Measurements from ENCODE around the gene ERBIN.
"Not testable (repeated sequence)": the region's sequence is repeated elsewhere in the genome, so short reads cannot be mapped to it uniquely, and the experiment has no call there.

ERBIN gene

GRCh38 chr5:66063061-66063460, 136.7 kb downstream of the ERBIN start:
- WGBS = 95% methylated on average over 13 of the region's 13 CpGs
- not testable (repeated sequence) for H3K9ac ChIP-seq (ENCODE audit: low read depth, low read length)

GRCh38 chr5:66066826-66067225, 140.5 kb downstream of the ERBIN start:
- Histone ChIP-seq H3K36me3 (ENCODE audit: insufficient read depth, low read length) (peaks cover 18% of the 10 kb centered on the region), H3K4me1 (ENCODE audit: insufficient read depth, low read length) (no peaks in the 10 kb centered on the region)

More at GRCh38 chr5:66063061-66063460, 136.7 kb downstream of the ERBIN start:
- H3K27ac ChIP-seq (ENCODE audit: low read depth, low read length); H3K4me1 ChIP-seq (ENCODE audit: insufficient read depth, low read length); H3K27me3 ChIP-seq (ENCODE audit: insufficient read depth, low read length); H3K4me3 ChIP-seq (ENCODE audit: low read length); H3K9me3 ChIP-seq (ENCODE audit: insufficient read depth, low read depth, low read length): not testable (repeated sequence)
- peaks cover 12% of the 10 kb centered on the region; the same call in 1 of the 2 replicates for H3K36me3 ChIP-seq (ENCODE audit: insufficient read depth, low read length)

DNA sequence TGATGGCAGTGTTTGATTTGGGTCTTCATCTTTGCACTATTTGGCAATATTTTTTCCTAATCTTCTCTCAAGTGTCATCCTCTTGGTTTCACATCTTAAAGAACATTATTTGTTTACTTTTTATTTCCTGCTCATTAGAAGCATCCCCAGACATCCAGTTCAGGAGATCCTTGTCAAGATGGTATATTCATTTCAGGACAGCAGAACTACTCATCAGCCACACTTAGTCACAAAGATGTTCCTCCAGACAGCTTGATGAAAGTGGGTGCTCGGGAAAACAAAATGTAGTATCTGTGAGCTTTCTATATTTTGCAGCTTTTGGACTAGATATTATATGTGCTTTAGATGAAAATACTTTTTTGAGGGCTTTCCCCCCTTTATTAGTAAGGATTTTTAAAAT, 145.7 kb downstream of the ERBIN start:
- Histone ChIP-seq H3K4me3 (ENCODE audit: low read length) (no peak overlapping the region), H3K27me3 (ENCODE audit: insufficient read depth, low read length) (no peaks in the 10 kb centered on the region), H3K27ac (ENCODE audit: low read depth, low read length) (no peak overlapping the region), H3K9me3 (ENCODE audit: insufficient read depth, low read depth, low read length) (no peaks in the 10 kb centered on the region), H3K9ac (ENCODE audit: low read depth, low read length) (no peak overlapping the region), H3K36me3 (ENCODE audit: insufficient read depth, low read length) (peaks cover 22% of the 10 kb centered on the region), H3K4me1 (ENCODE audit: insufficient read depth, low read length) (no peaks in the 10 kb centered on the region)
- no CpG with 5 or more reads among the region's 1 CpG for WGBS

More at GRCh38 chr5:66066826-66067225, 140.5 kb downstream of the ERBIN start:
- no peak overlapping the region for H3K4me3 ChIP-seq (ENCODE audit: low read length)
- no peak overlapping the region for H3K27ac ChIP-seq (ENCODE audit: low read depth, low read length)
- H3K27me3 ChIP-seq (ENCODE audit: insufficient read depth, low read length) = no peaks in the 10 kb centered on the region
- peaks cover 2% of the 10 kb centered on the region; the same call in 1 of the 2 replicates for H3K9me3 ChIP-seq (ENCODE audit: insufficient read depth, low read depth, low read length)
- 94% methylated on average over 2 of the region's 2 CpGs for WGBS
- H3K9ac ChIP-seq (ENCODE audit: low read depth, low read length) = no peak overlapping the region

DNA sequence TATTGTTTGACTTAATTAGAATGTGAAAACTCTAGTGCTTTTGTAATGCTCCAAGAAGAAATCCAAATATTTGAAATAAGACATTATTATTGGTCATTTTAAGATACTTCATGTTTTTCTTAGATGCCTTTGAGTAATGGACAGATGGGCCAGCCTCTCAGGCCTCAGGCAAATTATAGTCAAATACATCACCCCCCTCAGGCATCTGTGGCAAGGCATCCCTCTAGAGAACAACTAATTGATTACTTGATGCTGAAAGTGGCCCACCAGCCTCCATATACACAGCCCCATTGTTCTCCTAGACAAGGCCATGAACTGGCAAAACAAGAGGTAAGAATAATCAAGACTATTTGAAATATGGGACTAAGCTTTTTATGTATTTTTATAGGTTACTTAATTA, 148.5 kb downstream of the ERBIN start:
- no peaks in the 10 kb centered on the region for H3K27me3 ChIP-seq (ENCODE audit: insufficient read depth, low read length)
- no peaks in the 10 kb centered on the region for H3K9me3 ChIP-seq (ENCODE audit: insufficient read depth, low read depth, low read length)
- H3K4me1 ChIP-seq (ENCODE audit: insufficient read depth, low read length) = no peaks in the 10 kb centered on the region
- no peak overlapping the region for H3K27ac ChIP-seq (ENCODE audit: low read depth, low read length)
- H3K36me3 ChIP-seq (ENCODE audit: insufficient read depth, low read length) = peaks cover 46% of the 10 kb centered on the region
- H3K9ac ChIP-seq (ENCODE audit: low read depth, low read length) = no peak overlapping the region
- H3K4me3 ChIP-seq (ENCODE audit: low read length) = no peak overlapping the region

DNA sequence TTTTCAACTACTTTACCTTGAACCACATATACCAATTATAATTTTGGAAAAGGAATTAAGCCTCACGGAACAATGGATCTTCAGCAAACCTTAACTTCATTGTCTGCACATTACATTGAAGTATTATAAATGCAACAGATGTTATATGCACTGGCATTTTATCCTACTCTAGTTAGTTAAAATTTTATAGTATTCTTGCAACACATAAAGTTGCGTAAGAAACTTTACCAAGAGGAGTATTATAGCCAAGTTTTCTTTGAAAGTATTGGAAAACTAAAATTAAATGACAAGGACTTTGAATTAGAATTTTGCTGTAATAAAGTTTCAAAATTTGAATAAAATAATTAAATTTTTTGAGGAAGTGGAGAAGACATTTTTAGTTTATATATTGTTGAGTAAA, 154.3 kb downstream of the ERBIN start:
- peaks cover 58% of the 10 kb centered on the region for H3K36me3 ChIP-seq (ENCODE audit: insufficient read depth, low read length)
- H3K4me1 ChIP-seq (ENCODE audit: insufficient read depth, low read length) = no peaks in the 10 kb centered on the region
- H3K27ac ChIP-seq (ENCODE audit: low read depth, low read length) = no peak overlapping the region
- WGBS = 100% methylated on average over 2 of the region's 2 CpGs
- no peaks in the 10 kb centered on the region for H3K27me3 ChIP-seq (ENCODE audit: insufficient read depth, low read length)
- H3K9ac ChIP-seq (ENCODE audit: low read depth, low read length) = no peak overlapping the region
- no peak overlapping the region for H3K4me3 ChIP-seq (ENCODE audit: low read length)
- no peaks in the 10 kb centered on the region for H3K9me3 ChIP-seq (ENCODE audit: insufficient read depth, low read depth, low read length)

- Histone ChIP-seq H3K9me3 (ENCODE audit: insufficient read depth, low read depth, low read length) (peaks cover 17% of the 10 kb centered on the region), H3K36me3 (ENCODE audit: insufficient read depth, low read length) (peaks cover 14% of the 10 kb centered on the region; the same call in 1 of the 2 replicates), H3K27me3 (ENCODE audit: insufficient read depth, low read length) (no peaks in the 10 kb centered on the region), H3K4me1 (ENCODE audit: insufficient read depth, low read length) (no peaks in the 10 kb centered on the region), H3K4me3 (ENCODE audit: low read length) (no peak overlapping the region), H3K27ac (ENCODE audit: low read depth, low read length) (no peak overlapping the region), H3K9ac (ENCODE audit: low read depth, low read length) (no peak overlapping the region)
- WGBS = 92% methylated on average over 2 of the region's 2 CpGs
These were observed 163.0 kb downstream of the ERBIN start for GRCh38 chr5:66089384-66089783.

GRCh38 chr5:66100851-66101250, 174.5 kb downstream of the ERBIN start:
- peaks cover 29% of the 10 kb centered on the region for H3K9me3 ChIP-seq (ENCODE audit: insufficient read depth, low read depth, low read length)
- H3K27me3 ChIP-seq (ENCODE audit: insufficient read depth, low read length) = no peaks in the 10 kb centered on the region
- H3K4me1 ChIP-seq (ENCODE audit: insufficient read depth, low read length) = no peaks in the 10 kb centered on the region
- no peaks in the 10 kb centered on the region for H3K36me3 ChIP-seq (ENCODE audit: insufficient read depth, low read length)
- no peak overlapping the region for H3K9ac ChIP-seq (ENCODE audit: low read depth, low read length)
- WGBS = 91% methylated on average over 2 of the region's 2 CpGs
- H3K27ac ChIP-seq (ENCODE audit: low read depth, low read length) = no peak overlapping the region
- no peak overlapping the region for H3K4me3 ChIP-seq (ENCODE audit: low read length)

GRCh38 chr5:66113160-66113559, 186.8 kb downstream of the ERBIN start:
- no peak overlapping the region for H3K27ac ChIP-seq (ENCODE audit: low read depth, low read length)
- H3K9me3 ChIP-seq (ENCODE audit: insufficient read depth, low read depth, low read length) = 0 out of 2 replicates have a peak, but pooled peaks cover 2% of the 10 kb centered on the region
- H3K4me3 ChIP-seq (ENCODE audit: low read length) = no peak overlapping the region
- H3K27me3 ChIP-seq (ENCODE audit: insufficient read depth, low read length) = no peaks in the 10 kb centered on the region
- H3K4me1 ChIP-seq (ENCODE audit: insufficient read depth, low read length) = no peaks in the 10 kb centered on the region
- no peaks in the 10 kb centered on the region for H3K36me3 ChIP-seq (ENCODE audit: insufficient read depth, low read length)
- 86% methylated on average over 2 of the region's 2 CpGs for WGBS
- H3K9ac ChIP-seq (ENCODE audit: low read depth, low read length) = no peak overlapping the region

DNA sequence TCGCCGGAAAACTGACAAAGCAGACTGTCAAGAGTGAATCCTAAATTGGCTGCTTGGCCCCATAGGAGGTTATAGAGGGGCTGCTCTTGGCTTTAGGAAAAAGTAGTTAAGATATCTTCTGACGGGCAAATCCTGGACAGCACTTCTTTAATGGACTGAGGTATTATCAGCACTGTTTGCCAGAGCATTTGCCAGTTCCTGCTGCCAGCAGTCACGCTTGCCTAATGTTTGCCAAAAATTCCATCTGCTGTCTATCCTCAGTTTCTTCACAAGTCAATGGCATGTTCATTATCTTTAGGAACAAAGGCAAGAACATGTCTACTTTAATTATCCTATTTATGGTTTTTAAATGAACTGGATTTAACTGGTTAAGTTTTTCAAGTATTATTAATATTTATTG, 191.9 kb downstream of the ERBIN start:
- Histone ChIP-seq H3K4me1 (ENCODE audit: insufficient read depth, low read length) (no peaks in the 10 kb centered on the region), H3K4me3 (ENCODE audit: low read length) (no peak overlapping the region)
- 94% methylated on average over 4 of the region's 4 CpGs for WGBS

GRCh38 chr5:66122379-66123034, 196.1 kb downstream of the ERBIN start:
- Histone ChIP-seq H3K27me3 (ENCODE audit: insufficient read depth, low read length) (no peaks in the 10 kb centered on the region), H3K9me3 (ENCODE audit: insufficient read depth, low read depth, low read length) (no peaks in the 10 kb centered on the region), H3K36me3 (ENCODE audit: insufficient read depth, low read length) (no peaks in the 10 kb centered on the region), H3K27ac (ENCODE audit: low read depth, low read length) (no peak overlapping the region), H3K9ac (ENCODE audit: low read depth, low read length) (no peak overlapping the region), H3K4me3 (ENCODE audit: low read length) (no peak overlapping the region), H3K4me1 (ENCODE audit: insufficient read depth, low read length) (no peaks in the 10 kb centered on the region)
- WGBS = 95% methylated on average over 2 of the region's 2 CpGs

More for the DNA sequence above, 191.9 kb downstream of the ERBIN start:
- Histone ChIP-seq H3K9me3 (ENCODE audit: insufficient read depth, low read depth, low read length) (no peaks in the 10 kb centered on the region), H3K27me3 (ENCODE audit: insufficient read depth, low read length) (no peaks in the 10 kb centered on the region), H3K27ac (ENCODE audit: low read depth, low read length) (no peak overlapping the region), H3K9ac (ENCODE audit: low read depth, low read length) (no peak overlapping the region), H3K36me3 (ENCODE audit: insufficient read depth, low read length) (no peaks in the 10 kb centered on the region)

DNA sequence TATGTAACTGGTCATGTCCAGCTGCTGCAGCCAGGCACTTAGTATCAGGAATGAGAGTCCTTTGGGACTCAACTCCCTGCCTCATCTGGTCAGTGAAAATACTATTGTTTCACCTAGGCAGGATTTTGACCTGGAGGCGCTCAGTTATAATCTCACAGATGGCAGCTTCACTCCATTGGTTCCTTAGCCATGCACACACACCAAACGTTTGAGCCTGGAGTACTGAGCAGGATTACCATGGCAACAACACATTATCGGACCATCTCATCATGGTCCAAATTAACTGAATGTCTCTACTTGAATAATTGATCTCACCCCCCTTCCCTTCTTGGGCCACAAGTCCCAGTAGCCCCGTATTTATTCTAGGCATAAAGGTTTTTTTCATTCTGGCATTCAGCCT, 202.8 kb downstream of the ERBIN start:
- Histone ChIP-seq H3K36me3 (ENCODE audit: insufficient read depth, low read length) (no peaks in the 10 kb centered on the region), H3K27ac (ENCODE audit: low read depth, low read length) (no peak overlapping the region), H3K9ac (ENCODE audit: low read depth, low read length) (no peak overlapping the region)

GRCh38 chr5:66130493-66130892, 204.1 kb downstream of the ERBIN start:
- Histone ChIP-seq H3K27me3 (ENCODE audit: insufficient read depth, low read length) (no peaks in the 10 kb centered on the region), H3K4me1 (ENCODE audit: insufficient read depth, low read length) (no peaks in the 10 kb centered on the region), H3K9ac (ENCODE audit: low read depth, low read length) (no peak overlapping the region), H3K4me3 (ENCODE audit: low read length) (no peak overlapping the region), H3K27ac (ENCODE audit: low read depth, low read length) (no peak overlapping the region), H3K9me3 (ENCODE audit: insufficient read depth, low read depth, low read length) (no peaks in the 10 kb centered on the region; the same call in 1 of the 2 replicates), H3K36me3 (ENCODE audit: insufficient read depth, low read length) (no peaks in the 10 kb centered on the region)
- 100% methylated on average over 1 of the region's 1 CpG for WGBS

More for the DNA sequence above, 202.8 kb downstream of the ERBIN start:
- 85% methylated on average over 4 of the region's 4 CpGs for WGBS
- H3K27me3 ChIP-seq (ENCODE audit: insufficient read depth, low read length) = no peaks in the 10 kb centered on the region
- H3K4me3 ChIP-seq (ENCODE audit: low read length) = no peak overlapping the region
- no peaks in the 10 kb centered on the region; the same call in 1 of the 2 replicates for H3K9me3 ChIP-seq (ENCODE audit: insufficient read depth, low read depth, low read length)
- H3K4me1 ChIP-seq (ENCODE audit: insufficient read depth, low read length) = no peaks in the 10 kb centered on the region

Measured in HUES64 (cell line).